Ovary (tissue), 3 donors: Measurements from ENCODE around the gene TBC1D5.

ENCODE experiments used
- CTCF ChIP-seq, 3 donors: fragments of 450-650 bp in 2 of 3; fragments of 200-600 bp in 1 of 3; IDR thresholded peaks; one replicate each; pipeline versions ENCODE4 v1.5.1 to v1.8.0; 2016 to 2022; ENCODE audit warnings: antibody characterized with exemption in 3 of 3, mild to moderate bottlenecking in 1 of 3
- EP300 ChIP-seq: sonication (generic); formaldehyde crosslinking; IDR thresholded peaks from one replicate; pipeline ENCODE4 v1.6.1; 2017; ENCODE audit warnings: antibody characterized with exemption
- POLR2A ChIP-seq: fragments of 450-650 bp; IDR thresholded peaks from one replicate; pipeline ENCODE4 v1.6.1; 2017; ENCODE audit warnings: antibody characterized with exemption, mild to moderate bottlenecking, moderate library complexity
- donor health status: DM: no; HTN: no; CAD: no.

- TF ChIP-seq CTCF (IDR thresholded peaks at IDR 0.05) = no peak
- no peak for TF ChIP-seq POLR2A
- no peak for TF ChIP-seq EP300
Measured at GRCh38 chr3:17619968-17620367, 122.5 kb downstream of the TBC1D5 start.
